GM18907 (cell line): Measurements from ENCODE around the gene GRID2IP.

Source experiments
- ATAC-seq: cut with Tn5 transposase; IDR thresholded peaks from one replicate; pipeline ENCODE4 v1.9.1; 2021; ENCODE audit warnings: mild to moderate bottlenecking, moderate library complexity; ENCODE audit not compliant: unreplicated experiment

Gene GRID2IP

GRCh38 chr7:6528401-6529130, 22.7 kb downstream of the GRID2IP start:
- no peak for ATAC-seq

- ATAC-seq: no peak
Observed at GRCh38 chr7:6526997-6527378, 24.3 kb downstream of the GRID2IP start.

- ATAC-seq: no peak
Observed at GRCh38 chr7:6520163-6520981, 30.9 kb downstream of the GRID2IP start.

- peak; percentile 59 for ATAC-seq
Observed at GRCh38 chr7:6516387-6516983, 34.8 kb downstream of the GRID2IP start.

GRCh38 chr7:6513541-6513940, 37.7 kb downstream of the GRID2IP start:
- ATAC-seq: no peak

- no peak for ATAC-seq
Observed at GRCh38 chr7:6512892-6513291, 38.4 kb downstream of the GRID2IP start.

GRCh38 chr7:6510476-6511133, 40.7 kb downstream of the GRID2IP start:
- ATAC-seq: no peak

- no peak for ATAC-seq
Observed at GRCh38 chr7:6508950-6509349, 42.3 kb downstream of the GRID2IP start.

- no peak for ATAC-seq
Observed at GRCh38 chr7:6508539-6508938, 42.7 kb downstream of the GRID2IP start.

GRCh38 chr7:6507906-6508305, 43.4 kb downstream of the GRID2IP start:
- no peak for ATAC-seq

GRCh38 chr7:6505685-6506559, 45.3 kb downstream of the GRID2IP start:
- ATAC-seq: no peak

GRCh38 chr7:6504996-6505395, 46.3 kb downstream of the GRID2IP start:
- ATAC-seq: no peak

- ATAC-seq: no peak
Observed at GRCh38 chr7:6502886-6503285, 48.4 kb downstream of the GRID2IP start.

GRCh38 chr7:6501586-6502564, 49.4 kb downstream of the GRID2IP start:
- ATAC-seq: no peak

- ATAC-seq: no peak
Observed at GRCh38 chr7:6500691-6501090, 50.6 kb downstream of the GRID2IP start.

GRCh38 chr7:6497994-6498393, 53.3 kb downstream of the GRID2IP start:
- no peak for ATAC-seq

- ATAC-seq: no peak
Observed at GRCh38 chr7:6497637-6497905, 53.7 kb downstream of the GRID2IP start.

GRCh38 chr7:6496842-6497636, 54.2 kb downstream of the GRID2IP start:
- ATAC-seq: no peak
